Ovary (tissue), 3 donors: ENCODE results near the gene TPST2.

Experiments used
- CTCF ChIP-seq, 3 donors: fragments of 450-650 bp in 2 of 3; fragments of 200-600 bp in 1 of 3; IDR thresholded peaks; one replicate each; pipeline versions ENCODE4 v1.5.1 to v1.8.0; 2016 to 2022; ENCODE audit warnings: antibody characterized with exemption in 3 of 3, mild to moderate bottlenecking in 1 of 3
- EP300 ChIP-seq: sonication (generic); formaldehyde crosslinking; IDR thresholded peaks from one replicate; pipeline ENCODE4 v1.6.1; 2017; ENCODE audit warnings: antibody characterized with exemption
- POLR2A ChIP-seq: fragments of 450-650 bp; IDR thresholded peaks from one replicate; pipeline ENCODE4 v1.6.1; 2017; ENCODE audit warnings: antibody characterized with exemption, mild to moderate bottlenecking, moderate library complexity
- donor health status: DM: no; HTN: no; CAD: no.

GRCh38 chr22:26609287-26609686, 19.4 kb upstream of the TPST2 start:
- TF ChIP-seq CTCF (IDR thresholded peaks at IDR 0.05) (no peak), EP300 (no peak), POLR2A (no peak)
